GM18526 (cell line): Measurements from ENCODE around the gene INPP5K.

ENCODE experiments used
- POLR2A ChIP-seq: IDR thresholded peaks from 3 replicates; pipeline ENCODE4 v1.6.1; 2011; ENCODE audit not compliant: insufficient read length; ENCODE audit errors: extremely low read depth

INPP5K gene

DNA sequence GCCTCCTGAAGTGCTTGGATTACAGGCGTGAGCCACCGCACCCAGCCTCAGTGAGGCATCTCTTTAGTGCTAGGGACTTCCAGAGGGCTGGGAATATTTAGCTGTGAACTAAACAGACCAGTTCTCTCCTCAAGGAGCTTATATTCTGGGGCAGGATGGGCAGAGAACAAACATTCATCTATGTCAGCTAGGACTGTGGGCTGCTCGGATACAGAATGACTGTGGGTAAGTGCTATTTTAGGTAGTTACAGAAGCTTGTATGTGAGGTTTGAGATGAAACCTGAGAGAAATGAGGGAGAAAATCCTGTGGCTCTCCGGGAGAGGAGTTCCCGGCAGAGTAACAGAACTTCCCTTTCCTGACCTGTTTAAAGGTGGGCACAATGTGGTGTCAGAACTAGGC, 6.2 kb upstream of the INPP5K start:
- TF ChIP-seq POLR2A = no peak

DNA sequence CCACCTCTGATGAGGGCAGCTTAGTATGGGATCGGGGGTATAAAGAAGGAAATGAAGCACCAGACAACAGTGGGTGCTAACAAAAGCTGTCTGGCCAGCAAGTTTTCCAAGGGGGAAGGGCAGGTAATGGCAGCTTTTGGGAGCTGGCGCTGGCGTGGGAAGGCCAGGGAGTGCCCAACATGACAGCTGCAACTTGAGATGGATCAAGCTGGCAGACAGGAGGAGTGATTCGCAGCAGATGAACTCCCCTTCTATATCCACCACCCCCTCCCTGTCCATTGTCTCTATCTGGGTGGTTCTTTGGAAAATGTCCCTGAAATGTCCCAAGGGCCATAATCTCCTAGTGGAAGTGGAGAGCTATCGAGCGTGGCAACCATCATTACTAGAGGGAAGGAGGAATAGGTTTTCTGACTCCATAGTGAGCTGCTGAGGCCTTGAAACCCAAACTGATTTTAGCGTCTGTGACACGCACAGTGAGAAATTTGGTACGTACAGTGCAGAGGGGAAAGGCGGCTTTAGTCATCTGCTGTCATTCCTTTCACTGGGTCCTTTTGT, 4.8 kb upstream of the INPP5K start:
- no peak for TF ChIP-seq POLR2A

DNA sequence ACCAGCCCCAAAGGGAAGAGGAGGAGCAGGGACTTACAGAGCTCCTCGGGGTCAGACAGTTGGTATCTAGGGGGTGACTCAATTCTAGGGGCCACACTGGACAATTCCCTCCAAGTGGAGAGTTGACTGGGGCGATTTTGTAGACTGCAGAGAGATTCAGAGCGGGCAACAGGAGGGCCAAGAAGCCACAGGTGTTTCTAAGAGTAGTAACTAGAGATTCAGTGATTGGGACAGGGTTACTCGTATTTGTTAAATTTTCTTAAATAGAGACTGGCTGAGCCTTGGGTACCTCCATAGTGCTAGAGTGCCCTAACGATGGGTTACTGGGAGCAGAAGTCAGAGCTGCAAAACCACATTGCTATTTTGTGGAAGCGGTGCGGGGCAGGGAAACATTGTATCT, 3.3 kb upstream of the INPP5K start:
- no peak for TF ChIP-seq POLR2A

DNA sequence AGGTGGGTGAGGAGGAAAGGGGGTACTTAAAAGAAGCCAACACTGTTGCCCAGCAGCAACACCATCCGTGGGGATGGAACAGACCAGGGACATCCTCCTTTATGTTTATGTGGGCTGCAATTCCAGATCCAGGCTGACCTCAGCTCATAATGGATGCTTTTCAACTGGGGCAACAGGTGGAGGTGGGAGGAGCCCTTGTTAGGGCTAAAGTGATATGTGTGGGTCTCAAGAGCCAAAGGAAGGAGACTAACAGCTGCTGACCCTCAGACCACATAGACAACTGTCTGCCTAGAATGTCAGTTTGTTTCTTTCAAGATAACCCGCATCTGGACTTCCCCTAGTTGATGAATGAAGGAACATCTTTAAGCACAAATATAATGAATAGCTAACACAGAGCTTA, 2.0 kb upstream of the INPP5K start:
- TF ChIP-seq POLR2A = no peak

DNA sequence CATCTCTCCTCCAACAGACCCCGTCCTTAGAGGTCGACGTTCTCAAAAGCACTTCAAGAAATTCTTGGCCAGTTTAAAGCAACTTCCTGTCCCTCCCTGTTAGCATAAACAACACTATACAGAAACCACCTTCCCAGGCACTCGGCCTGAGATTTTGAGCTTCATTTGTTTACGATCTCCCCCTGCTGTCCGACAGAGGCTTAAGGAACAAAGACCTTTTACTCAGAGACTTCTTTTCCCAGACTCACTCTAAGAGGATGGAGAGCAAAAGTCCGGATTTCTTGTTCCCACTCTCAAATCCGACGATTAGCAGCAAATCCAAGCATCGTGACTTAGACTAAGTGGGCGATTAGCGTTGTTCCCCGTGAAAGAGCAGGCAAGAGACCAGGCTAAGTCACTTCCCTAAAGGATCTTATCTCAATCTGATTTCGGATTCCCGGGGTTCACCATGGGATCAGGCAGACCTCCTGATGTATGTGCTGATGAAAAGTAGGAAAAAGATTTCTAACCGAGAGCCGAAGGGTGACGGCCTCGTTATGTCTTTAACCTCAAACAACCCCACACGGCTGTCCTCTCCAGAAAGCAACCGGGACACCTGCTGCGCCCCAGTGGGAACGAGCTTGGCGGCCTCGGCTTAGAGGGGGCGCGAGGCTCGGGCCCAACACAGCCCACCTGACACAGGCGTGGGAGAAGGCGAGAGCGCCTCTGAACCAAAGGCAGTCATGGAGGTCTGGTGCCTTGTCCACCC, 598 bp downstream of the INPP5K start:
- no peak for TF ChIP-seq POLR2A

DNA sequence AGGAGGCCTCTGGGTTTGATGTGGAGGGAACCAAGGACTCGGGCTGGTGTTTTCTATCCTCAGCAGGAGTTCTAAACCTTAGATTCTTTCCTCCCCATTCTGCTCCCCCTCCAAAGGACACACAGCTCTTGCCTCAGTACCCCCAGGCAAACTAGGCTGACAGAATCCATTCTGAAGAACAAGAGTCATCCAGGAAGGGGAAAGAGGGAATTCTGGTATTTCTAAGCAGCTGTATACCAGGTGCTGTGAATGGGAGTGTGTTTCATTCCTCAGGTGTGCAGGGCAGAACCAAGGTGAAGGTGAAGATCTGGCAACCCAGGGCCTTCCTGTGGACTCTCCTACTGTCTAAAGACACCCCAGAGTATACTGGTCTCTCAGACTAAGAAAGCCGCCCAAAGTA, 4.1 kb downstream of the INPP5K start:
- TF ChIP-seq POLR2A = no peak

DNA sequence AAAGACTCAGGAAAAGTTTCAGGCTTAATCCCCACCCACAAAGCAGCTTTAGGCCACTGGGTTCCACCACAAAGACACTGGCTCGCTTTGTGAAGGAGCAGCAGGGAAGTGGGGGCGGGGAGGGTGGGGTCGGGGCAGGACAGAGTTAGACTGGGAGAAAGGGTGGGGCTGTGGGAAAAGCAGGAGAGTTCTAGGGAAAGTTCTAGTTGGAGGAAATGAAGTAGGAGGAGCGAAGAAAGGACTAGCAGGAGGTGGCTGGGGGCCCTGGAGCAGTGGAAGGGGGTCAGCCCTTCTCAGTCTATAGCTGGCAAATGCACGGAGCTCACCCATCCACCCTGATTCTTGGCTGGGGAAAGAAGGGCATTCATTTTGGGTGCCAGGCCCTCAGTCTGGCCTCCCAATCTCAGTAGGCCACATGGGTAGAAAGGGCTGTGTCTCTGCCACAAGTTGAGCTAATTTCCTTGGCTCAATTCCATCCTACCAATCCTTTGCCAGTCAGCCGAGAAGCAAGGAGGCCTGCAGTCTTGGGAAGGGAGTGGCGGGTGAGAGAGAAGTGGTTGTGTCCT, 4.6 kb downstream of the INPP5K start:
- TF ChIP-seq POLR2A = no peak

DNA sequence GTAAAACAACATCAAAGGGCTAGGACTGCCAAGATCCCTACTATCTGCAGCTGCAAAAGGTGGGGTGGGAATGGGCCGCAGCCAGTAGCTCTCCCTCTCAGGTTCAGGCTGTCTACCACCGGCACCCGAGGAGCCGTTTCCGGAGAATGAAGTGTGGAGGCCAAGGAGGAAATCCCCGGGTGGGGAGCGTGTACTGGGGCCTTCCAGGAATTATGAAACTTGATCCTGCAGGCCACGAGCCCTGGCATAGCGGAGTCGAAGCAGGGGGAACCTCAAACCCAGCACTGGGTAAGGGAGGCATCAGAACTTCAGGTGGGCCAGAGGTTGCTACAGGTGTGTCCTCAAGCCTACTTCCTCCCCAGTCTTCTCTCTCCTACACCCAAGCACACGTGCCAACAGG, 5.1 kb downstream of the INPP5K start:
- no peak for TF ChIP-seq POLR2A

DNA sequence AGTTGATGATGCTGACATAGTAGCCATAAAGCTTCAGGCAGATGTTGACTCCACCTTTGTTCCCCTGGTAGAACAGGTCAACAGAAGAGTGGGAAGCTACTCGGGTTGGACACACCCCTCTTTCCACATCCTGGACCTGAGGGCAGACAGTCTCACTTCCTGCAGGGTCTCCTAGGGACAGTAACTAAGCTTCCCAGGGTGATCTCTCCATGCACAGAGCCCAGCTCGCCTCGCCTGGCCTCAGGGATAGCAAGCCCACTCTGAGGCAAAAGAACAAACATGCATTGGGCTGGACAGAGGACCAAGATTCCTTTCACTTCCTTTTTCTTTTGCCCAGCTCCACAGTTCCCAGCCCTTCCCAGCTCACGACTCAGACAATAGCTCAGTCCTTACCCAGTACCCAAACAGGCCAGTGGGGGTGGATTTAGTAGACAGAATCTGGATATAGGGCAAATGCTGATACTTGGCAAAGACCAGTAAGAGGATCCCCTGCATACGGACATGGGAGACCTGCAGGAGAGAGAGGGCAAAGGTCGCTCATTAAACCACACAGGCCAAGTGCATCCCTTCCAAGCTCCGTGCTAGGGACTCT, 7.0 kb downstream of the INPP5K start:
- TF ChIP-seq POLR2A = no peak

DNA sequence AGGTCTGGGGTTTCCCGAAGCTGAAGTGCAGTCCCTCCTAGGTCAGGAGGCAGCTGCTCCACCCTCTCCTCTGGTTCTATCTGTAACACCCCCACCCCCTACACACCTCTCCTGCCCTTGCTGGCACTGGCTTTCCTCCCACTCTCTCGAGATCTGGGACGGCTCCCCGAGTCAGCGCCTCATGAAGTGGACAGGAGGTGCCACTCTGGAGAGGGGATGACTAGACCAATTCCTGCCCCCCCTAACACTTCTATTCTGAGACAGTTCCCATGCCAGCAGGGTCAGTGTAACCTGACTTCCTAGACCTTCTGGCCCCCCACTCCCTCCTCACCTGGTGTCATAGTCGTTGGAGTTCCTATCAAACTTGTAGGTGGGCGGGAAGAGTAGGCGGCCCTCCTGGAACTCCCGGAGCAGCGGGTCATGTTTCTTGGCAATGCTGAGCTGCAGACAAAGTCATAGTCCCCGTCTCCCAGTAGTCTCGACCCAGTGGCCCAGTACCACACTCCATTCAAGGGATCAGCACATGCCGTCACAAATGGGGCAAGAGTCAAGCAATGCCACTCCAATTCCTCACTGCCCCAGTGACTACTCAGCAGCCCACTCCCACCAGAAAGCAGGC, 9.7 kb downstream of the INPP5K start:
- no peak for TF ChIP-seq POLR2A

DNA sequence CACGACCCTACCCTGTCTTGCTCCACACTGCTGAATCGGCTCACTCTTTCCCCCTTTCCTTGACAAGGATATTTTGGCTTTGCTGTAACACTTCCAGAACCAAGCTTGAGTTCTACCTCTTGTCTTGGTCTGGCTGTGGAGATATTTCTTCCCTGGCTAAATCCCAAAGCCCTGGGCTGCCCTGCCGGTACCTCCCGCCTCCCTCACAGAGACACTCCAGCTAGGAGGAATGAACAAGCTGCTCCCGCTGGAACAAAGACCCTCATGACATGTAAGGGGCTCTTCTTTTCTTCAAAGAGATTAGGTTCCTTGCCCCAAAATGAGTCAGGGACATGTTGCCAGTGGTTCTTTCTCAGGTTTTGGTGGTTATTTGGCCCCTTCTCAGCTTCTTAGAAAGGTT, 10.8 kb downstream of the INPP5K start:
- no peak for TF ChIP-seq POLR2A

DNA sequence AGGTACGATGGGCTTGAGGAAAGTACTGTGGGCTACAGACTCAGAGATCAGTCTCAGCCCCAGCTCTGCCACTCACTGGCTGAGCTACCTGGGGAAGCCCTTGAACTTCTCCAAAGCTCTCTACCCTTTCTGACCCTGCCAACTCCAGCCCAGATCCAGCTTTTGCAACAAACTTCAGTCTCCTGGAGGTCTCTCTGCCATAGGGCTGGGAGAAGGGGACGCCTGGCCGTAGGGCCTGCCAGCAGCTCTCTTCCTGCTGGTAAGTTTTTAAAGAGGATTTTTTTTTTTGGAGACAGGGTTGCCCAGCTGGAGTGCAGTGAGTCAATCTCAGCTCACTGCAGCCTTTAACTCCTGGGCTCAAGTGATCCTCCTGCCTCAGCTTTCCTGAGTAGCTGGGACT, 11.5 kb downstream of the INPP5K start:
- no peak for TF ChIP-seq POLR2A

DNA sequence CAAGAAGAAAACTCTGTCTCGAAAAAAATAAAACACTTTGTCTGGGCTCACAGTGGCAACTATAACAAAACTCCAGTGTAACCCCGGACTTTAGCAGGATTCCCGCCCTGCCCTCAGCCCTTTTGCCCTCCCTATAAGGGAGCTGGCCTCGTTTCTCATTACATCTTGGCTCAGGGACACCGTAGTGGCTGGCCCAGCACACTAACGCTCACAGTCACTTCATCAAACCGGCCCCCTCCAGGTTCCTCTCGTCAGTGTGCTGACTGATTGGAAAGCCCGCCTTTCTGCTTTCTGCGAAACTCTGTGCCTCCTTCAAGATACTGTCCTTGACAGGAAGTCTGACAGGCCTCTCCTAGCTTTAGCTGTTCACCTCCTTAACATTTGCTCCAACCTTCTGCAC, 12.7 kb downstream of the INPP5K start:
- TF ChIP-seq POLR2A = no peak

DNA sequence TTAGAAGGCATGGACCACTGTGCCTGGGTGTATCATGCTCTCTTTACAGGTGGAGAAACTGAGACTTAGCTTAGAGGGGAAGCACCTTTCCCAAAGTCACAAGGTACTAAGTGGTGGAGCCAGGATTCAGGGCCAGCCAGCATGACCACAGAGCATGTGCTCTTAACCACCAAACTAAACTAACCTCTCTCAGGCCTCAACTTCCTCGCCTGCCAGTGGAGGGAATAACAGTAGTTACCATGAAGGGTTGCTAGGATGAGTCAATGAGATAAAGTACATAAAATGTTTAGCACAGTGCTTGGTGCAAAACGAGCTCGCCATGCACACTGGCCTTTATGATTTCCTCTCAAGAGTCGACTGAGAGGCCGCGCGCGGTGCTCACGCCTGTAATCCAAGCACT, 17.5 kb downstream of the INPP5K start:
- TF ChIP-seq POLR2A = no peak

DNA sequence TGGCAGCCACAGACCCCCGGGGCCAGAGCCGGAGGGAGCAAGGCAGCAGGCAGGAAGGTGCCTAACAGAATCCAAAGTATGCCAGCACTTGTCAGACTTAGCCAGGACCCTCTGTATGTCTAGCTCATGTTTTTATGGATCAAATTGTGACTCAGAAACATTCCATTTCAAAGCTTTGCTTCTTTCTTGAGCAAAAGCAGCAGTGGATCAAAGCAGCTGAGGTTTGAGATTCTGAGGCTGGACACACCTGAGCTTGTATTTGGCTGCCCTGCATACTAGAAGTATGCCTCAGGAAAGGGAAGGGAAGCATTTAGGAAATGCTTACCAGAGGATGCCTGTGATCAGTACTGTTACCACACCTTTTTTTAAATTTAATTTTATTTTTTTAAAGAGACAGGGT, 18.2 kb downstream of the INPP5K start:
- no peak for TF ChIP-seq POLR2A

DNA sequence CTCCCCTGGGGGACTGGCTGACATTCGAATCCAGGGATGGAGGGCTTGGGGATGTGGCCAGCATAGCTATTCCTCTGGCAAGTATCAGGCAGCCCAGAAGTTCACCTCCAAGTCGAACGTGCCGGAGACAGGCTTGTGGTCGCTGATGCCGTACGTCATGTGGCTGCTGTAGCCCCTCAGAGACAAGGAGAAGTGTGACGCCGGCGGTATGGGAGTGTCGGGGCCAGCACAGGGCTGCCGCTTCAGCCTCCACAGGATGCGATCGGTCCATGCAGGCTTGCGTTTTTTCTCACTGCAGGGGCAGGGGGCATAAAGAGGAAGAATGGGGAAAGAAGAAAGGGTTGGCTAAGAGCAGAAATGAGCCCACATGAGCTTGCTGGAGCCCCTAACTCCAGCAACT, 18.6 kb downstream of the INPP5K start:
- no peak for TF ChIP-seq POLR2A

DNA sequence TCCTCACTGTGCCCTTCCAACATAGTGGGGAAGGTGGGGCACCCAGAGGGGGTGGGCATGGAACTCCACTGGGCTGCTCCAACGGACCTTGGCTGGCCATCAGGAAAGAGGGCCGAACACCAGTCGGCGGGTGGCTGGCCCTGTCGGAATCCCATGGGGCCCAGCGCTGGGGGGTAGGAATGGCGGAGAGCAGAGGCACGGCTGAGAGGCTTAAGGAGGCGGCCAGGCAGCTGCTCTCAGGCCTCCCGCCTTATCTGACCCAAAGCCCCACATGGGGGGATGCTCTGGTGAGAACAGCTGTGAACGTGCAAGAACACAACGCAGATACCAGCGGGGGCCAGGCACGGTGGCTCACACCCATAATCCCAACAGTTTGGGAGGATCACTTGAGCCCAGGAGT, 19.5 kb downstream of the INPP5K start:
- no peak for TF ChIP-seq POLR2A
